GM19193 (cell line): Measurements from ENCODE around the gene DLX2.

Experiments
- POLR2A ChIP-seq: IDR thresholded peaks from 4 replicates; pipeline ENCODE4 v1.6.1; 2011; ENCODE audit not compliant: insufficient read depth, insufficient read length; ENCODE audit errors: extremely low read depth

Gene DLX2

GRCh38 chr2:172080641-172081220 is 22.0 kb downstream of the DLX2 start:
- TF ChIP-seq POLR2A = no peak

- TF ChIP-seq POLR2A = no peak
These were observed 22.7 kb downstream of the DLX2 start for GRCh38 chr2:172079838-172080640.

GRCh38 chr2:172079416-172079815 is 23.3 kb downstream of the DLX2 start:
- TF ChIP-seq POLR2A = no peak

GRCh38 chr2:172074254-172074653 is 28.4 kb downstream of the DLX2 start:
- no peak for TF ChIP-seq POLR2A

GRCh38 chr2:172073518-172073917 is 29.2 kb downstream of the DLX2 start:
- TF ChIP-seq POLR2A = no peak

- no peak for TF ChIP-seq POLR2A
These were observed 30.0 kb downstream of the DLX2 start for GRCh38 chr2:172072706-172073105.

GRCh38 chr2:172072303-172072702 is 30.4 kb downstream of the DLX2 start:
- no peak for TF ChIP-seq POLR2A

GRCh38 chr2:172070936-172071335 is 31.8 kb downstream of the DLX2 start:
- TF ChIP-seq POLR2A = no peak

- no peak for TF ChIP-seq POLR2A
These were observed 36.3 kb downstream of the DLX2 start for GRCh38 chr2:172066394-172066886.

GRCh38 chr2:172065111-172065510 is 37.6 kb downstream of the DLX2 start:
- TF ChIP-seq POLR2A = no peak

- no peak for TF ChIP-seq POLR2A
These were observed 39.3 kb downstream of the DLX2 start for GRCh38 chr2:172063446-172063845.

GRCh38 chr2:172062402-172063004 is 40.2 kb downstream of the DLX2 start:
- TF ChIP-seq POLR2A = no peak

- no peak for TF ChIP-seq POLR2A
These were observed 44.0 kb downstream of the DLX2 start for GRCh38 chr2:172058660-172059059.

GRCh38 chr2:172056293-172056692 is 46.4 kb downstream of the DLX2 start:
- no peak for TF ChIP-seq POLR2A

GRCh38 chr2:172053486-172053885 is 49.2 kb downstream of the DLX2 start:
- no peak for TF ChIP-seq POLR2A
